ENCODE data around the gene ADGRD1.
"Not testable (repeated sequence)": the region's sequence is repeated elsewhere in the genome, so short reads cannot be mapped to it uniquely, and the experiment has no call there.

The ADGRD1 gene

DNA sequence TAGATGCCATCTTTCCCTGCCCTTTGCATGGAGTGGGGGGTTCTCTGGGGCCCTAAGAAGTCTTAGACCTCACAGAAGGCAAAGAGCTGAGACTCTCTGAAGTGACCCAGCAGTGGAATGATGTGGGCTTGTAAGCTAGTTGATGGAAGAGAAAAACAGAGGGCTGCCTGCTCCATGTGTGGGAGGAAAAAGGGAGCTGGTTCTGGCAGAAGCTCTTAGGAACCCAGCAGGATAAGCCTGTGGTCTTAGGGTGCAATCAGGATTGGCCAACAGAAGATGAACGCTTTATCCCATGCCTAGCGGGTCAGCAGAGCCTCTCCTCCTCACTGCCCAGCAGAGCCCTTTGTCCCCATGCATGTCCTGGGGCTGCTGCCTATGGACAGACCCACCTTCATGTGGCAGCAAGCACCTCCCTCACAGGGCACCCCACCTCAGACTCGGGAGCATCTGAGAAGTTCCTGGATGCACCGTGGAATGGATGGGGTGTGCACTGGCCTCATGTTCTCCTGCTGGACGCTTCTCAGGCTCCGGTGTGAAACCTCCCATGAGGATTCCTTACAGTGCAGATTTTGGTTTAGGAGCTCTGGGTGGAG, 152.7 kb downstream of the ADGRD1 start:
- no peak for DNase-seq

- no peak for DNase-seq
Observed at GRCh38 chr12:131108177-131108955, 154.7 kb downstream of the ADGRD1 start.

DNA sequence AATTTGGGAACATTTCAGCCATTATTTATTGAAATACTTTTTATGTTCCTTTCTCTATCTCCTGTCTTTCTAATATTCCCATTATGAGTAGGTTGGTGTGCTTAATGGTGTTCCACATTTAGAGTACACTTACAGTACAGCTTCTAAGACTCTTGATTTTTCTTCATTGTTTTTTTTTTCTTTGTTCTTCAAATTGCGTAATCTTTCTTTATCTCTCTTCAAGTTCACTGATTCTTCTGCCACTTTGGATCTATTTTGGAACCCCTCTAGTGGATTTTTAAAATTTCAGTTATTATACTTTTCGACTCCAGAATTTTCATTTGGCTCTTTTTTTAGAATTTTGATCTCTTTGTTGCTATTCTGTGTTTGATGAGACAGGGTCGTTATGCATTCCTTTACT, 157.7 kb downstream of the ADGRD1 start:
- no peak for DNase-seq

- no peak for DNase-seq
Observed at GRCh38 chr12:131112021-131112420, 158.3 kb downstream of the ADGRD1 start.

GRCh38 chr12:131112700-131113290, 159.1 kb downstream of the ADGRD1 start:
- no peak for DNase-seq

GRCh38 chr12:131113568-131114270, 160.0 kb downstream of the ADGRD1 start:
- DNase-seq, result no peak

GRCh38 chr12:131114271-131114670, 160.6 kb downstream of the ADGRD1 start:
- no peak for DNase-seq

GRCh38 chr12:131114942-131115584, 161.4 kb downstream of the ADGRD1 start:
- DNase-seq, result no peak

GRCh38 chr12:131115766-131116467, 162.2 kb downstream of the ADGRD1 start:
- DNase-seq, result no peak

DNA sequence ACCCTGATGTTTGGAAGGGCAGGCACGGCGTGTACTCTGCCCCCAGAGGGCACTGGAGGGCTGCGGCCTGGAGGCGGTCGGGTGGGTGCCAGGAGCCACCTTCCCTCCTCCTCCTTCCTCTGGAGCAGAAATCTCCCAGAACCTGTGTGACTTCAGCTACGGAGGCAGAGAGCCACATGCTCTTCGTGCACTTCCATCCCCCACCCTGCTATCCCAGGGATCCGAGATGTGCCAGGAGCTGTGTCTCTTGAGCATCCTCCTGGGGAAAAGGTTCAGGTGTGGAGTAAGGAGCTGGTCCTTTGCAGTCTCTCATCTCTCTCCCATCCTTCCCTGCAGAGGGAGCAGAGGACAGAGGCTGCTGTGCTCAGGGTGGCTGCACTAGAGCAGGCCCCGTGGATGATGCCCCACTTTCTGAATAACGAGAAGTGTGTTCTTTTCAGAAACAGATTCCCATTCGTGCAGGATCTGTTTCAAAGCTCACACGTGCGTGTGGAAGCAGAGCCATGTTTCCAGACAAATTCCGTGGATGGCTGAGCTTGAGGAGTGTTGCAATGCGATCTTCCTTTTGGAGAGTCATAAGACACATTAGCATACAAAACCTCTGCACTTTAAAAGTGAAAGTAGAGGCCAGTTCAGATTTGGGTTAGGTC, 162.9 kb downstream of the ADGRD1 start:
- no peak for DNase-seq

DNA sequence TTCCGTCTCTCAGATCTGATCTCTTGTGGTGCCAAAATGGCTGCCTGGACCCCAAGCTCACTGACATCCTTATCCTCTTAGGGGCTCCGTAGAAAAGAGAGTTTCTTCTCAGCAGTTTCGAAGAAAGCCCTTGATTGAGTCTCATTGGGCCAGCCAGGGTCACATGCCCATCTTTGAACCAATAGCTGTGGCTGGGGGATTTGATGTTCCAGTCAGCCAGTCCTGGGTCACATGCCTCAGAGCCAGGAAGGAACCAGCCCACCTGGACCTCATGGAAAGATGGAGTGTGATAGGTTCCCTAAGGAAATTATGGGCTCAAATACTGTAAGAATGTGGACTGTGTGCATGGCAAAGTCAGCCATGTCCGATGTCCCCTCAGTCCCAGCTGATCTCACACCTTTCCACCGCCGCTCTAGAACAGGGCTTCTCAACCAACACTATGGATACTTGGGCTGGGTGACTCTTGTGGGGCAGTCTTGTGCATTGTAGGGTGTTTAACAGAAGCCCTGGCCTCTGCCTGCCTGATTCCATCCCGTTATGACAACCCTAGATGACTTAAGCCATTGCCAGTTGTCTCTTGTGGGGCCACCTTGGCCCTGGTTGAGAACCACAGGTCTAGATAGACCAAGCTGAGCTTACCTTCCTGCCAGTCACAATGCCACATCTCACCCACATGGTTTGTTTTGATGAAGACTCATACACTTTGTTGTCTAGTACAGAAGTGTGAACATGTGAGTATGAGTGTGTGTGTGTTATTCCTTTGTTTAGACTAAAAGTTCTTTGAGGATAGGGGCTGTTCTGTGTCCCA, 163.9 kb downstream of the ADGRD1 start:
- DNase-seq, result no peak

GRCh38 chr12:131118371-131118770, 164.7 kb downstream of the ADGRD1 start:
- DNase-seq, result no peak

- not testable (repeated sequence) for DNase-seq
Observed at GRCh38 chr12:131119345-131119744, 165.6 kb downstream of the ADGRD1 start.

GRCh38 chr12:131119936-131120335, 166.2 kb downstream of the ADGRD1 start:
- DNase-seq, result no peak

GRCh38 chr12:131120831-131121271, 167.1 kb downstream of the ADGRD1 start:
- DNase-seq, result no peak

DNA sequence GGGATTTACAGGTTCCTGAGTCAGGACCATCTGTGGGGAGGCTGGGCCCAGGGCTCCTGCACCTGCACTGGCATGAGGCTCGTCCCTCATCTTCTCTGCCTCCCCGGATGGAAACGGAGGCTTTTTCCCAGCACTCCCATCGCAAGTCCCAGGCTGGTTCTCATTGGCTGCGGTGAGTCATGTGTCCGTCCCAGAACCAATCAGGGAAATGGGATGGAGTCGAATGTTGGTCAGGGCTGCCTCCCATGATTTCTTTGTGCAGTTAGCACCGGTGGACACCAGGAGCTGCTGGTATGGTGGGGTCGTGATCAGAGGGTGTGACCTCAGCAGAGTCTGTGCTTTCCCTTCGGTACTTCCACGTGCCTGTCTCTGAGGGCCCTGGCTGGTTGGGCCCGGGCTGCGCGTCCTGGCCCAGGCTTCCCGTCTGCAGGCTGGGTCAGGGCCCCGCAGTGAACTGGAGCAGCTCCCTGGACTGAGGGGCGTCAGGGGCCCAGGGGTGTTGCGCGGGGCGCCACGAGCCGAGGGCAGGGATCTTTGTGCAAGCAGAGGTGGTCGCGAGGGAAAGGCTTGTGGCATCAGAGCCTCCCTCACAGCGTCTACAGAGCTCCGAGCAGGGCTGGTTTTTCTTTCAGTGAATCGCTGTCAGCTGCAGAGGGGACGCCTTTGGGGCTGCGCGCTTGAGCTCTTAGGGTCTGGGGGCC, 168.1 kb downstream of the ADGRD1 start:
- DNase-seq, result no peak

- DNase-seq, result no peak
Observed at GRCh38 chr12:131122631-131123030, 168.9 kb downstream of the ADGRD1 start.

- no peak for DNase-seq
Observed at GRCh38 chr12:131123817-131124216, 170.1 kb downstream of the ADGRD1 start.

GRCh38 chr12:131124487-131125280, 171.0 kb downstream of the ADGRD1 start:
- DNase-seq, result no peak
